Mucosa of stomach (tissue), 1 donor: ENCODE data around the gene DNAJC5.

Experiments used
- H3K27me3 ChIP-seq: one replicate; pipeline ENCODE4 v1.7.0; 2013; ENCODE audit warnings: mild to moderate bottlenecking, low read length; ENCODE audit not compliant: control insufficient read depth, insufficient read depth
- H3K36me3 ChIP-seq: one replicate; pipeline ENCODE4 v1.7.0; 2013; ENCODE audit warnings: low read length; ENCODE audit not compliant: control insufficient read depth, insufficient read depth
- H3K4me1 ChIP-seq: one replicate; pipeline ENCODE4 v1.7.0; 2013; ENCODE audit warnings: mild to moderate bottlenecking, low read length; ENCODE audit not compliant: control insufficient read depth, insufficient read depth
- H3K4me3 ChIP-seq: one replicate; pipeline ENCODE4 v1.7.0; 2013; ENCODE audit warnings: low read length
- H3K9ac ChIP-seq: one replicate; pipeline ENCODE4 v1.7.0; 2013; ENCODE audit warnings: mild to moderate bottlenecking, low read length, moderate library complexity
- H3K9me3 ChIP-seq: one replicate; pipeline ENCODE4 v1.7.0; 2013; ENCODE audit warnings: mild to moderate bottlenecking, low read length, moderate library complexity; ENCODE audit not compliant: control insufficient read depth
- donor health status: Pancreatic carcinoma.

DNAJC5 gene

DNA sequence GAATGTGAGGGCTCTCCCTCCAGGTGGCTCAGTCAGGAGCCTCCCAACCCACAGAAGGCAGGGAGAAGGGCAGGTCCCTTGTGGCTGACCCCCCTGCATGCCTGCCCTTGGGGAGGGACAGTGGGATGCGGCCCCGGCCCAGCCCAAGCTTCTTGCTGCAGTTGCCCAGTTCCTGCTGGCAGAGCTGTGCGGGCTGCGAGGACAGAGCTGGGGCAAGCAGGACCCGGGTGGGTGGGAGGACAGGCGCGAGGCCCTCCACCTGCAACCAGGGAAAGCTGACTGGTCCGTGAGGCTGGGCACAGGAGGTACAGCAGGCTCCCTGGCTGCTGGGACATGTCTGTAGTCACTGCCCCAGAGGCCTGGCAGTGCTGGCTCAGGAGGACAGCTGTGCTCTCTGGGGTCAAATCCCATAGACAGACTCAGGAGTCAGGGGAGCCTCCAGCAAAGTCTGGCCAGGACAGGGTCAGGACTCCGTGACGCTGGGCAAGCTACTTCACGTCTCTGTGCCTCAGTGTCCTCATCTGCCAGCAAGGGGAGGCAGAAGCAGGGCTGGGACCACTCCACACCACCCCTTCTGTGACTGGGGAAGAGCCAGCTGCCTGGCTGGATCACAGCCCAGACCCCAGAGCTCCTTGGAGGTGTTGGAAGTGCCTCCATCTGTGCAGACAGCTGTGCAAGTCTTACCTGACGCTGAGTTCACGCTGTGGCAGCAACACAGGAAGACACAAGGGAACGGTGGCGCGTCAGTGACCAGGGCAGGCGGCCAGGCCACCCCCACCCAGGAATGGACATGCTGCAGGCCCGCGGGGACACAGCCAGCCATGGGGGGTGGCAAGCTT lies 48.3 kb downstream of the DNAJC5 start:
- Histone ChIP-seq H3K4me3 (no peak overlapping the region), H3K27me3 (no peaks in the 10 kb centered on the region), H3K4me1 (peaks cover 13% of the 10 kb centered on the region), H3K9me3 (no peaks in the 10 kb centered on the region), H3K36me3 (peaks cover 4% of the 10 kb centered on the region), H3K9ac (no peak overlapping the region)

DNA sequence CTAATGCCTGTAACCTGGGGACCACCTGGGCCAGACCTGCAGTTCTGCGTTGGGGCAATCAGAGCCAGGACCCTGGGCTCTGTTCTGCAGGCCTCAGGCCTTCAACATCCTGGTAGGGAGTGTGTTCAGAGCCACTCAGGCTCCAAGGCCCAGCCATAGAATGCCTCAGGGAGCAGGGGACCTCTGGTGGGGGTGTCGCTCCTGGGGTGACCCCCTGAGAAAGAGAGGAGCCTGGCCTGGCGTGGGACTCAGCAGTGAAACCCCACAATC lies 48.8 kb downstream of the DNAJC5 start:
- Histone ChIP-seq H3K9ac (no peak overlapping the region), H3K9me3 (no peaks in the 10 kb centered on the region), H3K36me3 (peaks cover 4% of the 10 kb centered on the region), H3K4me1 (peaks cover 19% of the 10 kb centered on the region), H3K4me3 (no peak overlapping the region), H3K27me3 (no peaks in the 10 kb centered on the region)

DNA sequence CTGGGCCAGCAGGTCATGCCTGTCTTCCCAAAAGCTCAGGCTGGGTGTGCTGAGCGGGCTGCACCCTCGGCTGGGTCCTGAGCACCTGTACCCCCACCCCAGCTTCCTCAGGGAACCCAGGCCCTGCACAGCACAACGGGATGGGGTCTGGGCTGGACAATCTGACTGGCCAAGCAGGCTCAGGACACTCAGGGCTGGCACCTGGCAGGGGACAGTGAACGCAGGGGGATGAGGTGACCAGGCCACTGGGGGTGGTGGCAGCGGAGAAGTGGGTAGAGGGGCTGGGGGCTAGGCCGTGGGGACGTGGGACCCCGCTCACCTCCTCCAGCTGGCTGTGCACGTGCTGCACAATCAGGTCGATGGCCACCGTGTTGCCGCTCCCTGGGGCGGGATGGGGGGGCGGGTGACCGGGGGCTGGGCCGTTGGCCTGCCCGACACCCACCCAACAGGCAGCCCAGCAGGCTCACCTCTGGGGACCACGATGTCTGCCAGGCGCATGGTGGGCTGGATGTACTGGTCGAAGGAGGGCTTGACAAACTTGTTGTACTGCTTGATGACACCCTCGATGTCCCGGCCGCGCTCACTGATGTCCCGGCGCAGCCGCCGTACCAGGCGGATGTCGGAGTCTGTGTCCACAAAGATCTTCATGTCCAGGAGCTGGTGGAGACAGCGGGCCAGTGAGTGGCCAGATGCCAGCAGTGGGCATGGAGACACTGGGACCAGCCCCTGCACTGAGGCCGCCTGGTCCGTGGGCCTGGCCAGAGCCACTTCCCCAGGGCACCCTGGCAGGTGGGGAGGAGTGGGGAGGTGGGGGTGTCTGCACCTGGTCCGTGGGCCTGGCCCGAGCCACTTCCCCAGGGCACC lies 49.4 kb downstream of the DNAJC5 start:
- peaks cover 4% of the 10 kb centered on the region for H3K36me3 ChIP-seq

DNA sequence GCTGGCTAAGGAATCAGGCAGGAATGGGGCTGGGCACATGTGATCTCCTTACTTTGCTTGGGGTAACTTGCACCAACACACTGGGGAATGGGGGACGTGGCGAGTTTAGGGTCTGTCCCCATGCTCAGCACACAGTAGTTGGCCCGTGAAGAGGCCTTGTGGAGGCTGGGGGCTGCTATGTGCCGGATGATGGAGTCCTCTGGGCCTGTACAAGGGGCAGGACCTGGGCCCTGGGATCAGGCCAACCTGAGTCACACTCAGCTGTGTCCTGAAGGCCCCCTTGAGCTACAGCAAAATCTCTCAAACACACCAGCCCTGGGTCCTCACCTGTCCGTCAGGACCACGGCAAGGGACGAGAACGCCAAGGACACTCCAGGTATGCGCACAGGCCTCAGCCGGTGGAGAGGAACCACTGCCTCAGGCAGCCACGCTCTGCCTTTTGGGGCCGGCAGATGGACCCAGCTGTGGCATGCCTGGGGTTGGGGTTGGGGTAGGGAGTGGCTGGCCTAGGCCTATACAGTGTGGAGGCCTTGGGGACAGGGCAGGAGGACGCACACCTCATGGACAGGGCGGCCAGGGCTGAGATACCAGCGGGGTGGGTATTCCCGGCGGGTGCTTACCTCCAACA lies 50.2 kb downstream of the DNAJC5 start:
- Histone ChIP-seq H3K27me3 (no peaks in the 10 kb centered on the region), H3K9me3 (no peaks in the 10 kb centered on the region), H3K36me3 (peaks cover 4% of the 10 kb centered on the region), H3K4me1 (peaks cover 33% of the 10 kb centered on the region), H3K4me3 (no peak overlapping the region), H3K9ac (no peak overlapping the region)

More for the DNA sequence above, 49.4 kb downstream of the DNAJC5 start:
- Histone ChIP-seq H3K9ac (no peak overlapping the region), H3K27me3 (no peaks in the 10 kb centered on the region), H3K4me3 (no peak overlapping the region), H3K9me3 (no peaks in the 10 kb centered on the region), H3K4me1 (peaks cover 24% of the 10 kb centered on the region)

DNA sequence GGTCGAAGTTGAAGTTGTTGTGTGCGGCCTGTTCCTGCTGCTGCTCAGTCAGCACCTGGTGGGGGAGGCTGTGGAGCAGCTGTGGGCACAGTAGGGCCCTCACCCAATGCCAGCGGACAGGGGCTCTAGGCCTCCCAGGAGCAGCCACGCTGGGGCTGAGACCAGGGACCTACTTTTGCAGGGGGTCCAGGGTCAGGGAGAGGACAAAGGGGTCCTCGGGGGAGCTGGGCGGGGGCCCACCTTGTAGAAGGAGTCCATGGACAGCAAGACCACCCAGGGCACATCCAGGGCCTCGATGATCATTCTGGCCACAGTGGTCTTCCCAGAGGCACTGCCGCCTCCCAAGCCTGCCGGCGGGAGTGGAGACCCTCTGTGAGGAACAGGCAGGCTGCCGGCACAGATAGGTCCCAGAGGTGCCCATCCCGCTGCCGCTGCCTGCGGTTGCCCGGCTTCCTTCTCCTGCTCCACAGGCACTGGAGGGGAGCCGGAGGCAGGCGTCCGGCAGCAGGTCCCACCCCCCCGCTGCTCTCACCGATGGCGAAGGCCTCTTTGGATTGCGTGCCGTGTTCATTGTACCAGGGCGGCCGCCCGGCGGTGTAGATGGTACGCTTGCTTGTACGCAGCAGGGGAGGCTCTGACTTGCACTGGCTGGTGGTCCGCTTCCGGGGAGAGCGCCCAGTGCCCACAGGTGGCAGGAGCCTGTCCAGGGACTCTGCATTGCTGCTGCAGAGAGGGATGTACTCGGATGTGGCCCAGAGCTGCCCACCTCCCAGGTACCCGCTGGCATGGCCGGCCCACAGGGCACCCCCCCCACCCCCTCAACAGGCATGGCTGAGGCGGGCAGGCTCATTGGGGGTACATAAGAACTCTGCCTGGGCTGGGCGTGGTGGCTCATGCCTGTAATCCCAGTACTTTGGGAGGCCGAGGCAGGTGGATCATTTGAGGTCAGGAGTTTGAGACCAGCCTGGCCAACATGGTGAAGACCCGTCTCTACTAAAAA lies 51.3 kb downstream of the DNAJC5 start:
- no peak overlapping the region for H3K9ac ChIP-seq
- H3K9me3 ChIP-seq: no peaks in the 10 kb centered on the region
- peaks cover 4% of the 10 kb centered on the region for H3K36me3 ChIP-seq
- H3K27me3 ChIP-seq: no peaks in the 10 kb centered on the region
- peaks cover 44% of the 10 kb centered on the region for H3K4me1 ChIP-seq
- H3K4me3 ChIP-seq: no peak overlapping the region

DNA sequence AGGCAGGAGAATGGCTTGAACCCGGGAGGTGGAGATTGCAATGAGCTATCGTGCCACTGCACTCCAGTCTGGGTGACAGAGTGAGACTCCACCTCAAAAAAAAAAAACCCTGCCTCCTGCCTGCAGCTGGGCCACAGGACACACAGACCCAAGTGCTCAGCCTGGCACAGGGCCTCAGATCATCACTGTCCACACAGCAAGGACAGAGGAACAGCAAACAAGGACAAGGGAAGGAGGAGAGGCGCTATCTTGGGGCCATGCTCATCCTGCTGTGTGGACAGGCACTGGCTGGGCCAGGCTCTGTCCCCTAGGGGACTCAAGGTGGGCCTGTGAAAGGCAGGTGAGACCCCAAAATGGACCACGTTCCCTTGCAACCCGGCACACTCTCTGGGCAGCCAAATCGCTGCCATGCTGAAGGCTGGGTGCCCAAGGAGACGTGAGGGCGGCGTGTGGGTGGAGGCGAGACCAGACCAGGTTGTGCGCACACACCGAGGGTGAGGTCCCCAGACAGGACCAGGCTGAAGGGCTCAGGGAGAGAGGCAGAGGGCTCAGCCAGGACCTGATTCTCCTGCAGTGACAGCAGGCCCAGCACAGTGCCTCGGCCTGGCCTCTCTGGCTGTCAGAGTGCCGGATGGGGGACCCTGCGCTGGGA lies 52.2 kb downstream of the DNAJC5 start:
- H3K4me3 ChIP-seq: no peak overlapping the region
- H3K4me1 ChIP-seq: peaks cover 52% of the 10 kb centered on the region
- H3K27me3 ChIP-seq: no peaks in the 10 kb centered on the region
- no peak overlapping the region for H3K9ac ChIP-seq
- peaks cover 4% of the 10 kb centered on the region for H3K36me3 ChIP-seq
- H3K9me3 ChIP-seq: no peaks in the 10 kb centered on the region

DNA sequence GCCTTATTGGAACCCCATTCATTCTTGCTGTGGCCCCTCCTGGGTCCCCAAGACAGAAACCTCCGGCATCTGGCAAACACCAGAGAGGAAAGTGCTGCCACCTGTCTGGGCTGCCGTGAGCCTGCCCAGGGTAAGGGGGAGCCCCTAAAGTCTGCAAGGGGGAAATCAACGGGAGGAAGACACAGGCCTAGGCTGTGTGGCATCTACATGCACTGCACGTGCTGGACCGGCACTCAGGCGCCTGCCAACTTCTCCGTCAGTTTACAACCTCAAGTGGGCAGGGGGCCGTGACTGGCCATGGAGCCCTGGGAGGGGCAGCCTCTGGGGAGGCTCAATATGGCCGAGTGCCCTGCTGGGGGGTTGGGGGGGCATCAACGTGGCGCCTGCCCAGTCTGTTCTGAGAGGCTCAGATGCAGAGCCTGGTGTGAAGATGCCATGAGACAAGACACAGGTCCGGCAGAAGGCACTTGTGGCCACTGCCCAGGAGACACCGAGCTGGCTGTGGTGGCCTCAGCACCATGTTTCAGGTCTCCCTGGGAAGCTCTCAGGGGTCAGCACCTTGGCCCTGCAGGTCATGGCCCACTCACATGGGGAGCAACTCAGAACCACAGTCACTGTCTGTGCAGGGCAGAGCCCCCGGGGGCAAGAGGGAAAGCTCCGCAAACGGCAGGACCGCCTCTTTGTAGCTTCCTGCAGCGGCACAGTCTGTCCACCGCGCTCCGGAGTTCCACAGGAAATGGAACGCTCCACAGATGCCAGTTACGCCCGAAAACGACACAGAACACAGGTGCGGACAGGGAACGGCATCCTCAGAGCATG lies 52.9 kb downstream of the DNAJC5 start:
- H3K36me3 ChIP-seq: peaks cover 4% of the 10 kb centered on the region
- H3K4me1 ChIP-seq: peaks cover 57% of the 10 kb centered on the region
- H3K27me3 ChIP-seq: no peaks in the 10 kb centered on the region
- no peak overlapping the region for H3K4me3 ChIP-seq
- no peaks in the 10 kb centered on the region for H3K9me3 ChIP-seq
- H3K9ac ChIP-seq: peak overlapping the region; percentile 20

DNA sequence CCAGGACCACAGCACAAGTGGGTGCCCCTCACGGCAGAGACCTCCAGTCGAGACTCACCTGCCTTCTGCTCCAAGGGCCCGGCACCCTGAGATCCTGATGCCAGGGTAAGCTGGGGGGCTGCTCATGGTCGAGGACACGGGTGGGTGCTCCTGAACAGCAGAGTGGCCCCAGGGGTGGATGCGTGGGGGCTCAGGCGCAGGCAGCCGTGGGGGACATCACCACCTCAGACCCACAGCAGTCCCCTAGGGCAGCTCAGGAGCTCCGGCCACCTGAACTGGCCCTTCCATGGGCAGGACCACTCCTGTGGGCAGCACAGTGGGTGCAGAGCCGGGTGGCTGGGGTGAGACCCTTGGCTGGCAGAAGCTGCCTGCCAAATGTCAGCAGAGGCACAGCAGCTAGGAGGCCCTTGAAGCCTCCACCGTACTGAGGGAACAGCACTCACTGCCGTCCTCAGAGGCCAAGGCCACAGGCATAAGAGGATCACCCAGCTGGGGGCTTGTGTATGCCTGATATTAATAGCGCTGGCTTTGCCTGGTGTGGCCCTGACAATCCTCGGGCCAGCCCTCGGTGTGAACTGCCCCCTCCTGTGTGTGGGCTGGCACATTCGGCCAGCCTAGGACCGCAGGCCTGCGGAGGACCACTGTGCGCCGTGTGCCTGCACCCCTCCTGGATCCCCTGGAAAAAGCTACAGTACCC lies 55.9 kb downstream of the DNAJC5 start:
- H3K4me3 ChIP-seq: no peak overlapping the region
- peaks cover 76% of the 10 kb centered on the region for H3K4me1 ChIP-seq
- H3K9me3 ChIP-seq: no peaks in the 10 kb centered on the region
- H3K36me3 ChIP-seq: no peaks in the 10 kb centered on the region
- H3K9ac ChIP-seq: peak overlapping the region; percentile 47
- no peaks in the 10 kb centered on the region for H3K27me3 ChIP-seq

DNA sequence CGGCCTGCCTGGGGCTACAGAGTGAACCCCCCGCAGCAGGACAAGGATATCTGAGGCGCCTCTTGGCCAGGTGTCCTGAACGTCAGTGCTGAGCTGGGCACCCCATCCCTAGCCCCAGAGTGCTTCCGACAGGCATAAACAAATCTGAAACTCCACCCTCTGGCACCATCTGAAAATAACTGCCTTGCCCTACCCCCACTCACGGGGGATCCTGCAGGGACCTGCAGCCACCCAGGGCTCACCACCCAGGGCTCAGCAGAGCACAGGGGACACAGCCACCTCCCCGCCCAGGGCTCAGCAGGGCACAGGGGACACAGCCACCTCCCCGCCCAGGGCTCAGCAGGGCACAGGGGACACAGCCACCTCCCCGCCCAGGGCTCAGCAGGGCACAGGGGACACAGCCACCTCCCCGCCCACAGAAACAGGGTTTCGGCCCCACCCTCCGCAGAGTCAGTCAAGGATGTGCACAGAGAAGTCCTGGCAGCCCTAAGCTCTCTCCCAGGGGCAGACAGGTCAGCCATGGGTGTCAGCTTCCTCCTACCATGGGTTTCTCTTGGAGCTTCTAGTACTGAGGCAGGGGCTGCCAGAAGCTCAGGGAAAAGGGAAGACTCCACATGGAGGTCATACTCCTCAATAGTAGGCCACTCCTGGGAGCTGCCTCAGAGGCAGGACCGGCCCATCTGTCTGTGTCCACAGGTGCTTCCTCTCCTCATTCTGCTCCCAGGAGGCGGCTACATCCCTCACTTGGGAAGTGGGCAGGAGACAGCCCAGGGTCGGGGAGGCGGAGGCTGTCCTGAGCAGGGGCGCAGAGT lies 56.7 kb downstream of the DNAJC5 start:
- Histone ChIP-seq H3K36me3 (no peaks in the 10 kb centered on the region), H3K27me3 (no peaks in the 10 kb centered on the region), H3K4me1 (peaks cover 76% of the 10 kb centered on the region), H3K4me3 (no peak overlapping the region), H3K9me3 (no peaks in the 10 kb centered on the region), H3K9ac (peak overlapping the region; percentile 47)

DNA sequence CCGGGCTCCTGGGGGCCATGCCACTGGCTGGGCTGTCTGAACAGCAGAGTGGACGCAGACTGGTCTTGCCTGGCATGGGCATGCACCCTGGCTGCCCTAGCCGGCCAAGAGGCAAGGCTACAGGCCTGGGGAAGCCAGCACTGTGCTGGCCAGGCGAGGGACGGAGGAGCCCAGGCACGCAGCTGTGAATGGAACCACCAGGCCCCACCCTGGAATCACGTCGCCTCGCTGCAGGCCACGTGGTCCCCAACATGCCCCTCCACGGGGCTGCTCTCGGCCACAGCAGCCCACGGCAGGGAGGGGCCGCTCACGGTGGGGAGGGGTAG lies 57.2 kb downstream of the DNAJC5 start:
- Histone ChIP-seq H3K9me3 (no peaks in the 10 kb centered on the region), H3K9ac (peak overlapping the region; percentile 22), H3K4me3 (no peak overlapping the region), H3K4me1 (peaks cover 78% of the 10 kb centered on the region), H3K27me3 (no peaks in the 10 kb centered on the region), H3K36me3 (no peaks in the 10 kb centered on the region)
